Measurements from ENCODE around the gene EXOC2. TPM values are rescaled to one million over a fixed set of nuclear protein-coding genes. Genes with fewer than 3 reads are reported as not detected.

EXOC2 gene
- total RNA-seq, 1 donor from 2014 or later: 22.9 TPM

DNA sequence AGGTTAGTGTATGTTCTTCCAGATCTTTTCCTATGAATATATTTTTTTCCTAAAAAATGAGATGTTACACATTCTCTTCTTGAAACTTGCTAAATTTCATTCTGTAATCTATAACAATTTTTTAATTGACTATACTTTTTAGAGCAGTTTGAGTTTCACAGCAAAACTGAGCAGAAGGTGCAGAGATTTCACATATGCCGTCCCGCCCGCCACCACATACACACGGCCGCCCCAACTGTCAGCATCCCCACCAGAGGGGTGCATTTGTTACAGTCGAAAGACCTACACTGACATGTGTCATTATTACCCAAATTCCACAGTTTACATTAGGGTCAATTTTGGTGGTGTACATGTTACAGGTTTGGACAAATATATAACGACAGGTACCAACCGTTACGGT is 184.9 kb downstream of the EXOC2 start:
- no peak overlapping the region for H3K27ac Mint-ChIP-seq
- H3K4me1 Mint-ChIP-seq (ENCODE audit: unreplicated experiment): no peaks in the 10 kb centered on the region
- TF ChIP-seq, protein P1, sequence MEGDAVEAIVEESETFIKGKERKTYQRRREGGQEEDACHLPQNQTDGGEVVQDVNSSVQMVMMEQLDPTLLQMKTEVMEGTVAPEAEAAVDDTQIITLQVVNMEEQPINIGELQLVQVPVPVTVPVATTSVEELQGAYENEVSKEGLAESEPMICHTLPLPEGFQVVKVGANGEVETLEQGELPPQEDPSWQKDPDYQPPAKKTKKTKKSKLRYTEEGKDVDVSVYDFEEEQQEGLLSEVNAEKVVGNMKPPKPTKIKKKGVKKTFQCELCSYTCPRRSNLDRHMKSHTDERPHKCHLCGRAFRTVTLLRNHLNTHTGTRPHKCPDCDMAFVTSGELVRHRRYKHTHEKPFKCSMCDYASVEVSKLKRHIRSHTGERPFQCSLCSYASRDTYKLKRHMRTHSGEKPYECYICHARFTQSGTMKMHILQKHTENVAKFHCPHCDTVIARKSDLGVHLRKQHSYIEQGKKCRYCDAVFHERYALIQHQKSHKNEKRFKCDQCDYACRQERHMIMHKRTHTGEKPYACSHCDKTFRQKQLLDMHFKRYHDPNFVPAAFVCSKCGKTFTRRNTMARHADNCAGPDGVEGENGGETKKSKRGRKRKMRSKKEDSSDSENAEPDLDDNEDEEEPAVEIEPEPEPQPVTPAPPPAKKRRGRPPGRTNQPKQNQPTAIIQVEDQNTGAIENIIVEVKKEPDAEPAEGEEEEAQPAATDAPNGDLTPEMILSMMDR (conservative IDR thresholded peaks at IDR 0.05): no peak
- no peaks in the 10 kb centered on the region for H3K9me3 Mint-ChIP-seq
- no peaks in the 10 kb centered on the region for H3K27me3 Mint-ChIP-seq
- H3K36me3 Mint-ChIP-seq: peaks cover 10% of the 10 kb centered on the region
- no peak overlapping the region for H3K4me3 Mint-ChIP-seq
- DNase-seq (ENCODE audit: extremely low spot score, unreplicated experiment): no peak

DNA sequence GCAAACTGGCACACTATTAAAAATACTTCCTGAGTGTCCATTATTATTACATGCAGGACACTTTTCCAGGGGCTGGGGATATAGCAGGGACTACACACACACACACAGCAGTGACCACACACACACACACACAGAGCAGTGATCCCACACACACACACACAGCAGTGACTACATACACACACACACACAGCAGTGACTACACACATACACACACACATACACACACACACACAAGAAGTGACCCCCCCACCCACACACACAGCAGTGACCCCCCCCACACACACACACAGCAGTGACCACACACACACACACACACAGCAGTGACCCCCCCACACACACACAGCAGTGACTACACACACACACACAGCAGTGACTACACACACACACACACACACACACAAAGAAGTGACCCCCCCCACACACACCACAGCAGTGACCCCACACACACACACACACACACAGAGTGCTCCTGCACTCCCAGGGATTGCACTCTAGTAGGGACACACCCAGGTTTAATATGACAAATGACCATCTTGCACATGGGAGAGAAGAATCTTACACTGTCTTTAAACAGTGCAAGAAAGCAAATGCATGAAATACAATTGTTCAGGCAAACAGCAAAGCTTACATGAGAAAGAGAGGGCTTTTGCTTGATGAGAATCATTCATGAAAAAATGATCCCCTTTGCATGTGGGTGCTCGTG is 185.9 kb downstream of the EXOC2 start:
- H3K27ac Mint-ChIP-seq: no peak overlapping the region
- H3K4me3 Mint-ChIP-seq: no peak overlapping the region
- DNase-seq (ENCODE audit: extremely low spot score, unreplicated experiment): no peak
- H3K9me3 Mint-ChIP-seq: no peaks in the 10 kb centered on the region
- peaks cover 15% of the 10 kb centered on the region for H3K36me3 Mint-ChIP-seq
- TF ChIP-seq, protein P1 (conservative IDR thresholded peaks at IDR 0.05): no peak
- H3K4me1 Mint-ChIP-seq (ENCODE audit: unreplicated experiment): no peaks in the 10 kb centered on the region
- no peaks in the 10 kb centered on the region for H3K27me3 Mint-ChIP-seq

DNA sequence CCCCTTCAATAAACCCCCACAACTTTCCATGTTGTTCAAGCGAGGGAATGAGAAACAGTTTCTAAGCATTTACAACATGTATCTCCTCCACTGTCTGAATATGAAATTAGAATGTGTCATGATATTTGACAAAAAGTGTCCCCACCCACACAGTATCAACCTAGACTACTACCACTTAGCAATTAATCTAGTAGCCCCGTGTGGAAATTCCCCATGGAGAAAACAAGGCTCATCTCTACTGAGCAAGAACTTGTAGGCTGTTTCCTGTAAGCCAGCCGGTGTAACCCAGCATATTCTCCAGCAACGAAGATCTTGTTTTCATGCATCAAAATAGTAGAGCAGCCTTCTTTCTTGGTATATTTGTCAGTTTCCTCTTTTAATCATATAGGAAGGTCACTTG is 186.4 kb downstream of the EXOC2 start:
- Mint-ChIP-seq H3K27ac (no peak overlapping the region), H3K4me1 (ENCODE audit: unreplicated experiment) (no peaks in the 10 kb centered on the region), H3K9me3 (no peaks in the 10 kb centered on the region), H3K27me3 (no peaks in the 10 kb centered on the region), H3K4me3 (no peak overlapping the region), H3K36me3 (peaks cover 11% of the 10 kb centered on the region)
- no peak for DNase-seq (ENCODE audit: extremely low spot score, unreplicated experiment)
- TF ChIP-seq, protein P1 (conservative IDR thresholded peaks at IDR 0.05): no peak

DNA sequence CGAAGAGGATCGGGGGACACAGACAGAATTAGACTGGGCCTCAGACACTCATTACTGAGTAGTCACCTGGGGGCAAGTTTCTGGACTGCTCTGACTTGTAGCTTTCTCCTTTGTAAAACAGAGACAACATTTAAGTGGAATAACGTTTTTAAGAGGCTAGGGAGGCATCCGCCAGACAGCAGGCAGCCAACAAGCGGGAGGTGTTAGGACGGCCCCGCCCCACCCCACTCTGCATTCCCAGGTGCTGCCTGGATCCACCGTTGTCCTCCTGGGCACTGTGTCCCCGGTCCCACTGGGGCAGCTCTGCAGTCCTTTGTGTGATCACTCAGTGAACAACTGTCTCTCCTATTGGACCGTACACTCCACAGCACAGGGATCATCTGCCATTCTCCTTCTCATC is 187.6 kb downstream of the EXOC2 start:
- H3K36me3 Mint-ChIP-seq: peaks cover 8% of the 10 kb centered on the region

DNA sequence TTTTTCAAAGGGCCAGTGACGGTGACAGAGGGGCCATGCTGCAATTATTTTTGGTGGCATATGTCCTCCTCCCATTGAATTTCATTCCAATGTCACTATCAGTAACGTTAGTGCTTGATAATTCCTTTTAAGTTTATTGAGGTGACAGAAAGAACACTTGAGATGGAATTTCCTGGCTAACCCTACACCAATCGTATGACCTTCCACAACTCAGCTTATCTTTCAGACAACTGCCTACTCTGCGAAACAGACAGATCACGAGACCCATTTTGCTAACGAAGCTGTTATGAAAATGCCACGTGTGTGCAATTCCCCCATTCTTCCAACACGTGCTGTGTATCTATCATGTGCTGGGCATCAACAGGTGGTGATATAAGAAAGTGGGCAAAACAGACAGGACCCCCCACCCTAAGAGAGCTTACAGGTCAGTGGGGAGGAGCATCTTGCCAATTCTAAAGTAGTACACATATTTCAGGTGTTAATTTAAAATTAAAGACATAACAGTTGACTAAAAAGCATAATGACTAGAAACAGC is 188.4 kb downstream of the EXOC2 start:
- no peak for DNase-seq (ENCODE audit: extremely low spot score, unreplicated experiment)
- no peak overlapping the region for H3K4me3 Mint-ChIP-seq
- TF ChIP-seq, protein P1 (conservative IDR thresholded peaks at IDR 0.05): no peak
- peaks cover 8% of the 10 kb centered on the region for H3K36me3 Mint-ChIP-seq
- H3K4me1 Mint-ChIP-seq (ENCODE audit: unreplicated experiment): no peaks in the 10 kb centered on the region
- no peak overlapping the region for H3K27ac Mint-ChIP-seq
- H3K9me3 Mint-ChIP-seq: no peaks in the 10 kb centered on the region
- H3K27me3 Mint-ChIP-seq: no peaks in the 10 kb centered on the region

More for the DNA sequence above, 187.6 kb downstream of the EXOC2 start:
- H3K27me3 Mint-ChIP-seq: no peaks in the 10 kb centered on the region
- H3K4me1 Mint-ChIP-seq (ENCODE audit: unreplicated experiment): no peaks in the 10 kb centered on the region
- DNase-seq (ENCODE audit: extremely low spot score, unreplicated experiment): no peak
- no peak overlapping the region for H3K4me3 Mint-ChIP-seq
- TF ChIP-seq, protein P1 (conservative IDR thresholded peaks at IDR 0.05): no peak
- no peak overlapping the region for H3K27ac Mint-ChIP-seq
- H3K9me3 Mint-ChIP-seq: no peaks in the 10 kb centered on the region
